CD14-positive monocyte (primary cell): ENCODE results near the gene LHPP. TPM values are rescaled to one million over a fixed set of nuclear protein-coding genes. Genes with fewer than 3 reads are reported as not detected.

Experiments
- DNase-seq, 3 donors: peaks; one replicate each; pipeline ENCODE4 v3.0.0-alpha.2; 2011 to 2022
- H2AFZ ChIP-seq: 2 replicates; pipeline ENCODE4 v1.6.0; 2012; ENCODE audit warnings: mild to moderate bottlenecking, low read depth, low read length, inconsistent platforms; ENCODE audit not compliant: insufficient read depth, poor library complexity, severe bottlenecking
- H3K27ac ChIP-seq, 2 donors: 1 replicate in 1 of 2; 2 replicates in 1 of 2; pipeline ENCODE4 v1.5.1; 2012 to 2013; ENCODE audit warnings: low read length in 2 of 2, control low read depth in 1 of 2, inconsistent platforms in 1 of 2, low read depth in 1 of 2, mild to moderate bottlenecking in 1 of 2
- H3K27me3 ChIP-seq, 2 donors: one replicate each; pipeline versions ENCODE4 v1.6.0 to v1.6.1; 2011 to 2013; ENCODE audit warnings: low read length in 2 of 2; ENCODE audit not compliant: control insufficient read depth in 2 of 2, insufficient read depth in 2 of 2
- H3K36me3 ChIP-seq, 2 donors: replicated peaks in 1 of 2; 1 replicate in 1 of 2; 2 replicates in 1 of 2; pipeline versions ENCODE4 v1.5.1 to v1.6.1; 2012 to 2013; ENCODE audit warnings: low read length in 2 of 2, control low read depth in 1 of 2, inconsistent platforms in 1 of 2, mild to moderate bottlenecking in 1 of 2; ENCODE audit not compliant: insufficient read depth in 2 of 2, control insufficient read depth in 1 of 2
- H3K4me1 ChIP-seq, 2 donors: 1 replicate in 1 of 2; 2 replicates in 1 of 2; pipeline versions ENCODE4 v1.5.1 to v1.6.1; 2012 to 2013; ENCODE audit warnings: low read length in 2 of 2, control low read depth in 1 of 2, inconsistent platforms in 1 of 2, mild to moderate bottlenecking in 1 of 2, moderate library complexity in 1 of 2; ENCODE audit not compliant: insufficient read depth in 2 of 2, control insufficient read depth in 1 of 2
- H3K4me2 ChIP-seq: replicated peaks from 2 replicates; pipeline ENCODE3; 2012; ENCODE audit warnings: low read length, moderate library complexity, mild to moderate bottlenecking; ENCODE audit not compliant: poor library complexity, severe bottlenecking; ENCODE audit errors: extremely low read depth
- H3K4me3 ChIP-seq, 3 experiments: fragments of 200-600 bp in 1 of 3; sonication (generic) in 1 of 3; replicated peaks in 1 of 3; 1 replicate in 2 of 3; 2 replicates in 1 of 3; pipeline ENCODE4 v1.5.1; 2011 to 2013; ENCODE audit warnings: low read length in 3 of 3, mild to moderate bottlenecking in 3 of 3, control low read depth in 2 of 3, low read depth in 2 of 3, inconsistent platforms in 1 of 3, moderate library complexity in 1 of 3
- H3K79me2 ChIP-seq: 2 replicates; pipeline ENCODE4 v1.6.0; 2012; ENCODE audit warnings: mild to moderate bottlenecking, control low read depth, inconsistent platforms, low read length, moderate library complexity; ENCODE audit not compliant: insufficient read depth
- H3K9ac ChIP-seq: 2 replicates; pipeline ENCODE4 v1.6.0; 2017; ENCODE audit warnings: low read length, mild to moderate bottlenecking; ENCODE audit not compliant: insufficient read depth, poor library complexity, severe bottlenecking
- H3K9me3 ChIP-seq, 2 donors: replicated peaks in 1 of 2; 1 replicate in 1 of 2; 2 replicates in 1 of 2; pipeline versions ENCODE4 v1.5.1 to v1.6.1; 2012 to 2013; ENCODE audit warnings: low read length in 2 of 2, control low read depth in 1 of 2; ENCODE audit not compliant: control insufficient read depth in 1 of 2, insufficient read depth in 1 of 2
- H4K20me1 ChIP-seq: 2 replicates; pipeline ENCODE4 v1.6.0; 2012; ENCODE audit warnings: mild to moderate bottlenecking, low read length, control low read depth, moderate library complexity; ENCODE audit not compliant: insufficient read depth
- H3K27ac Mint-ChIP-seq, 7 donors: one replicate each; pipeline ENCODE4 v1.8.0; 2020; ENCODE audit warnings: mild to moderate bottlenecking in 7 of 7, mixed read lengths in 7 of 7, moderate library complexity in 6 of 7, inconsistent platforms in 2 of 7
- H3K27me3 Mint-ChIP-seq, 3 donors: one replicate each; pipeline ENCODE4 v1.8.0; 2021 to 2022; ENCODE audit warnings: low read depth in 3 of 3, mild to moderate bottlenecking in 3 of 3, mixed read lengths in 3 of 3, moderate library complexity in 3 of 3, inconsistent platforms in 1 of 3
- H3K36me3 Mint-ChIP-seq, 2 donors: one replicate each; pipeline ENCODE4 v1.8.0; 2020; ENCODE audit warnings: mixed read lengths in 2 of 2, inconsistent platforms in 1 of 2, mild to moderate bottlenecking in 1 of 2
- H3K4me1 Mint-ChIP-seq: one replicate; pipeline ENCODE4 v1.8.0; 2020; ENCODE audit warnings: mild to moderate bottlenecking, mixed read lengths
- H3K4me3 Mint-ChIP-seq, 2 donors: one replicate each; pipeline ENCODE4 v1.8.0; 2020; ENCODE audit warnings: mild to moderate bottlenecking in 2 of 2, mixed read lengths in 2 of 2, moderate library complexity in 1 of 2
- H3K9me3 Mint-ChIP-seq, 7 donors: one replicate each; pipeline ENCODE4 v1.8.0; 2020 to 2022; ENCODE audit warnings: mixed read lengths in 7 of 7, mild to moderate bottlenecking in 6 of 7, moderate library complexity in 6 of 7, inconsistent platforms in 2 of 7
- WGBS: methylation state at CpG from one replicate; pipeline ENCODE4 v1.1.5; 2013; ENCODE audit warnings: missing lambda C conversion rate; ENCODE audit not compliant: insufficient coverage; 5-methylcytosine and 5-hydroxymethylcytosine counted together
- intact Hi-C, 2 donors: fragments of 100-400 bp; cut with micrococcal nuclease; formaldehyde crosslinking; loops; one replicate each; pipeline versions ENCODE4 v1.15.0 to v1.15.1; 2023
- polyA plus RNA-seq, 3 donors: library from polyadenylated mRNA; depleted of rRNA in 1 of 3; unstranded in 2 of 3; stranded (reverse) in 1 of 3; fragments of 300-500 nt in 2 of 3; fragments of >200 nt in 1 of 3; fragmentation: Illumina TruSeq in 2 of 3; gene quantifications; 1 replicate in 2 of 3; 2 replicates in 1 of 3; pipeline ENCODE4 v1.2.3, GENCODE V29; 2012 to 2021
- TF ChIP-seq, protein P1 (sequence below): fragments of 200-600 bp; IDR thresholded peaks from one replicate; pipeline ENCODE4 v1.8.0; 2022; ENCODE audit warnings: antibody characterized with exemption, mild to moderate bottlenecking

The LHPP gene
- polyA plus RNA-seq, 3 donors, result 15.2 to 20.6 (median 19.5) TPM

DNA sequence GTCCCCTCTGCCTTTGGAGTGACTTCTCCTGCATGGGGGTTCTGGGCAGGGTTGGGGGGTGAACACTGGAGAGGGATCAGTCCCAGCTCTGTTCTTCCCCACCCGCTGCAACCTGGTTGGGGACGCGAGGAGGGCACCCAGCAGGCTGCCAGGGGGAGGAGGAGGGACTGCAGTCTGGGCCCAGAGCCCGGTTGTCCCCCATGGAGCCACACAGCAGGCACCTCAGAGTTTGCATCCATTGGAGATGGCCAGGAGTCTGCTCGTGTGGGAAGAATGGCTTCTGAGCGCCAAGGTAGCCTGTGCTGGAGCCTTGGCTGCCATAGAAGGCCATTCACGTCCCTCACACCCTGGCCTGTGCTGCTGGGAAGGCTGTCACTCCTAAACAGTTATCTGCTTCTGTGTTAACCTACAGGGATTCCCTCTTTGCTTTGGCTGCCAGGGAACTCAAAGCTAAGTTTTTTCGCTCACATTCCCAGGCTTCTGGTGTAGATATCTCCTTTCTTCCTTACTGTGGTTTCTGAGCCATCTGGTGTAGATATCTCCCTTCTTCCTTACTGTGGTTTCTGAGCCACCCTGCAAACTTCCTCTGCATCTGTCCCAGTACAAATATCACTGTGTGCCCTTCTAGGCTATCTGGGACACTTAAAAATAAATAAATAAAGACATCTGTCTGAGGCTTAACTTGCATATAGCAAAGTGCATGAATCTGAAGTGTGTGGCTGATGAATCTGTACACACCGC, 133.7 kb downstream of the LHPP start:
- Histone ChIP-seq H4K20me1 (no peaks in the 10 kb centered on the region), H3K4me1 (no peaks in the 10 kb centered on the region), H2AFZ (no peak overlapping the region), H3K4me3 (no peak overlapping the region), H3K27ac (no peak overlapping the region), H3K9ac (no peak overlapping the region), H3K36me3 (no peaks in the 10 kb centered on the region), H3K27me3 (no peaks in the 10 kb centered on the region), H3K79me2 (no peaks in the 10 kb centered on the region), H3K9me3 (no peaks in the 10 kb centered on the region), H3K4me2 (no peak overlapping the region)
- Mint-ChIP-seq H3K4me1 (peaks cover 6% of the 10 kb centered on the region), H3K4me3 (no peak overlapping the region), H3K27ac (peak overlapping the region in 1 of 7 donors; percentile 19), H3K36me3 (peaks cover 0 to 2% of the 10 kb centered on the region in 2 donors), H3K27me3 (peaks cover 3 to 5% (median 3%) of the 10 kb centered on the region in 3 donors), H3K9me3 (peaks cover 0 to 8% (median 0%) of the 10 kb centered on the region in 7 donors)
- TF ChIP-seq, protein P1, sequence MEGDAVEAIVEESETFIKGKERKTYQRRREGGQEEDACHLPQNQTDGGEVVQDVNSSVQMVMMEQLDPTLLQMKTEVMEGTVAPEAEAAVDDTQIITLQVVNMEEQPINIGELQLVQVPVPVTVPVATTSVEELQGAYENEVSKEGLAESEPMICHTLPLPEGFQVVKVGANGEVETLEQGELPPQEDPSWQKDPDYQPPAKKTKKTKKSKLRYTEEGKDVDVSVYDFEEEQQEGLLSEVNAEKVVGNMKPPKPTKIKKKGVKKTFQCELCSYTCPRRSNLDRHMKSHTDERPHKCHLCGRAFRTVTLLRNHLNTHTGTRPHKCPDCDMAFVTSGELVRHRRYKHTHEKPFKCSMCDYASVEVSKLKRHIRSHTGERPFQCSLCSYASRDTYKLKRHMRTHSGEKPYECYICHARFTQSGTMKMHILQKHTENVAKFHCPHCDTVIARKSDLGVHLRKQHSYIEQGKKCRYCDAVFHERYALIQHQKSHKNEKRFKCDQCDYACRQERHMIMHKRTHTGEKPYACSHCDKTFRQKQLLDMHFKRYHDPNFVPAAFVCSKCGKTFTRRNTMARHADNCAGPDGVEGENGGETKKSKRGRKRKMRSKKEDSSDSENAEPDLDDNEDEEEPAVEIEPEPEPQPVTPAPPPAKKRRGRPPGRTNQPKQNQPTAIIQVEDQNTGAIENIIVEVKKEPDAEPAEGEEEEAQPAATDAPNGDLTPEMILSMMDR, result no peak
- no peak for DNase-seq
- intact Hi-C loops, result no loop called here
- 96% methylated on average over 7 of the region's 9 CpGs for WGBS

DNA sequence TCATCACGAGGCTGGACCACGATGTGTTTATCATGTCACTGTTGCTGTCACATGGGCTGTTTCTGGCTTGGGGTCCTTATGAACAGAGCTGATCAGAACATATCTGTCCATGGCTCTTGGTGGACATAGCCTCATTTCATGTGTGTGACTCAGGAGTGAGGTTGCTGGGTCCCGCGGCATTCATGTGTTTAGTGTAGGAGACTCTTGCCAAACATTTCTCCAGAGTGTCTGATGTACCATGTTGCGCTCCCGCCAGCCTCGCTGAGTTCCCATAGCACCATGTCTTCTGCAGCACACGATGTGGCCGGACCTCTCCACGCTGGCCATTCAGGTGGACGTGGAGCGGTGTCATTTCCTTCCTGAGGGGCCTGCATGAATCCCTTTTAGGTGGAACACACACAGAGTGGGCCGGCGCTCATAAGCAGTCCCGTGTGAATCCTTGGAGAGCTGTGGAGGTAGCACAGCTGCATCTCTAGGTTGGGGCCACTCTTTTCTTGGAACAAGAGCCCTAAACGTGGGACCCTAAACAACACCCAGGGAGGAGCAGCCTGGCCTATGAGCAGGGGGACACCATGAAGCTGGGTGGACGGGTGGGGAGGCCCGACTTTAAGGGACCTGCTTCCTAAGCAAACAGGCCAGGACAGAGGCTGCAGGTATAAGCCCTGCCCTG, 134.6 kb downstream of the LHPP start:
- Histone ChIP-seq H3K4me1 (no peaks in the 10 kb centered on the region), H3K36me3 (no peaks in the 10 kb centered on the region), H3K9me3 (no peaks in the 10 kb centered on the region), H3K9ac (no peak overlapping the region), H3K27me3 (no peaks in the 10 kb centered on the region), H3K4me3 (no peak overlapping the region), H3K27ac (no peak overlapping the region), H3K4me2 (no peak overlapping the region), H4K20me1 (no peaks in the 10 kb centered on the region), H2AFZ (no peak overlapping the region), H3K79me2 (no peaks in the 10 kb centered on the region)
- peak overlapping the region in 1 of 7 donors; percentile 29 for H3K27ac Mint-ChIP-seq
- H3K9me3 Mint-ChIP-seq, result peaks cover 0 to 6% (median 0%) of the 10 kb centered on the region in 7 donors
- no peak for DNase-seq
- intact Hi-C loops, result no loop called here
- 76% methylated on average over 17 of the region's 18 CpGs for WGBS
- peaks cover 0 to 2% of the 10 kb centered on the region in 2 donors for H3K36me3 Mint-ChIP-seq
- H3K27me3 Mint-ChIP-seq, result peaks cover 3 to 6% (median 5%) of the 10 kb centered on the region in 3 donors
- no peak overlapping the region for H3K4me3 Mint-ChIP-seq
- H3K4me1 Mint-ChIP-seq, result peaks cover 6% of the 10 kb centered on the region
- TF ChIP-seq, protein P1, result no peak
